Hepatocyte (in vitro differentiated cells): ENCODE results near the gene ZNHIT1.

Experiments used
- CTCF ChIP-seq: fragments of 200-600 bp; sonication (generic); IDR thresholded peaks from 2 replicates; pipeline ENCODE4 v1.5.1; 2016; ENCODE audit warnings: antibody characterized with exemption, mild to moderate bottlenecking; ENCODE audit not compliant: poor library complexity
- EZH2phosphoT487 ChIP-seq: fragments of 200-600 bp; sonication (generic); IDR thresholded peaks from one replicate; pipeline ENCODE4 v1.6.1; 2018; ENCODE audit warnings: antibody characterized with exemption, mild to moderate bottlenecking, low read depth, moderate library complexity; ENCODE audit not compliant: unreplicated experiment, severe bottlenecking

DNA sequence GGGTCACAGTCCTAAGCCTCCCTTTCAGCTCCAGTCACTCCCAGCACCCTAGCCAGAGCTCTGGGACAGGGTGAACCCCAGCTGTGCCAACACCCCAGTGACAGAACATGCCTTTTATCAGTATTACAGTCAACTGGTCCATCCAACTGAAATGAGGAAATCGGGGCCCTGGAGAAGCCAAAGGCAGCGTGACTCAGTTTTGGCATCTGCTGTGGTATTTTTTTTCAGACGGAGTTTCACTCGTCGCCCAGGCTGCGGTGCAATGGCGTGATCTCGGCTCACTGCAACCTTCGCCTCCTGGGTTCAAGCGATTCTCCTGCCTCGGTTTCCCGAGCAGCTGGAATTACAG, 23.0 kb downstream of the ZNHIT1 start:
- TF ChIP-seq CTCF (no peak), EZH2phosphoT487 (no peak)
